ENCODE measurements around the gene NFE2L2. TPM values are rescaled to one million over a fixed set of nuclear protein-coding genes. Genes with fewer than 3 reads are reported as not detected.

The NFE2L2 gene
- total and polyA plus RNA-seq, 2 donors (not counting 3 experiments of a cell fraction or from before 2014, with no cell fraction given) = 57.1 to 66.2 TPM

DNA sequence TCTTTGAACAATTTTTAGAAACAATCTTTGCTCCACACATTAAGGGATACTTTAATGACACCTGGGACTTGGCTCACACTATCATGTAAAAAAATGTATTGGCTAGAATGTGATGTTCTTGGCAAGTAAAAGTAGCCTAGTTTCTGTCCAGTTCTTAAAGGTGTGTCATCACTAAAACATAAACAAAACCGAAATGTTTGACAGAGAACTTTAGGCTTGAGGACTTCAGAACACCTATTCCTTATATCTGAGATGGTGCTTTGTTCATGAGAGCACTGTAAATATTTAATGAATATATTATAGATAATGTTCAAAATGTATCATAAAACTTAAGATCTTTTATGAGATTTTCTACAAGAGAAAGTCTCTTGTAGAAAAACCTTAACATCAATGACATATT lies 71.7 kb downstream of the NFE2L2 start:
- dilution Hi-C loops (cut with MboI; ENCODE audit: extremely low pct_ligation_motif_present, low sequenced_read_pairs) (no loop called here), intact Hi-C loops (cut with micrococcal nuclease) (no loop called here)
- no peaks in the 10 kb centered on the region for H3K9me1 ChIP-seq (replicated peaks; ENCODE audit: control insufficient read depth, extremely low read depth, insufficient read depth, low read length)
- no peak overlapping the region for H2AFZ ChIP-seq (ENCODE audit: low read depth, low read length)
- ChIA-PET POLR2A (interaction anchor here (0.6 kb wide), 1 partner anchor 14 kb away, joined by 4 read pairs; no protein-coding TSS in a partner anchor), CTCF (no interaction called here)
- H3K4me2 ChIP-seq (ENCODE audit: insufficient read depth, low read length) = no peak overlapping the region
- TF ChIP-seq, protein P1, sequence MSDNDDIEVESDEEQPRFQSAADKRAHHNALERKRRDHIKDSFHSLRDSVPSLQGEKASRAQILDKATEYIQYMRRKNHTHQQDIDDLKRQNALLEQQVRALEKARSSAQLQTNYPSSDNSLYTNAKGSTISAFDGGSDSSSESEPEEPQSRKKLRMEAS (IDR thresholded peaks at IDR 0.05; ENCODE audit: insufficient read depth, insufficient read length) = no peak
- TF ChIP-seq EZH2 (IDR thresholded peaks at IDR 0.05; ENCODE audit: borderline replicate concordance, low read depth, low read length, severe bottlenecking) (no peak), POLR2A (IDR thresholded peaks at IDR 0.05; ENCODE audit: low read depth, low read length) (no peak), GATA2 (IDR thresholded peaks at IDR 0.05; ENCODE audit: insufficient read depth, insufficient read length, low read depth, low read length) (no peak), JUN (IDR thresholded peaks at IDR 0.05; ENCODE audit: borderline replicate concordance, insufficient read depth, insufficient read length, low read depth) (no peak), FOS (IDR thresholded peaks at IDR 0.05; ENCODE audit: borderline replicate concordance, insufficient read depth, low read length) (no peak), POLR2AphosphoS5 (IDR thresholded peaks at IDR 0.05; ENCODE audit: insufficient read depth, low read depth, low read length) (no peak), MYC (IDR thresholded peaks at IDR 0.05; ENCODE audit: low read depth, low read length) (no peak)
- TF ChIP-seq, protein P2, sequence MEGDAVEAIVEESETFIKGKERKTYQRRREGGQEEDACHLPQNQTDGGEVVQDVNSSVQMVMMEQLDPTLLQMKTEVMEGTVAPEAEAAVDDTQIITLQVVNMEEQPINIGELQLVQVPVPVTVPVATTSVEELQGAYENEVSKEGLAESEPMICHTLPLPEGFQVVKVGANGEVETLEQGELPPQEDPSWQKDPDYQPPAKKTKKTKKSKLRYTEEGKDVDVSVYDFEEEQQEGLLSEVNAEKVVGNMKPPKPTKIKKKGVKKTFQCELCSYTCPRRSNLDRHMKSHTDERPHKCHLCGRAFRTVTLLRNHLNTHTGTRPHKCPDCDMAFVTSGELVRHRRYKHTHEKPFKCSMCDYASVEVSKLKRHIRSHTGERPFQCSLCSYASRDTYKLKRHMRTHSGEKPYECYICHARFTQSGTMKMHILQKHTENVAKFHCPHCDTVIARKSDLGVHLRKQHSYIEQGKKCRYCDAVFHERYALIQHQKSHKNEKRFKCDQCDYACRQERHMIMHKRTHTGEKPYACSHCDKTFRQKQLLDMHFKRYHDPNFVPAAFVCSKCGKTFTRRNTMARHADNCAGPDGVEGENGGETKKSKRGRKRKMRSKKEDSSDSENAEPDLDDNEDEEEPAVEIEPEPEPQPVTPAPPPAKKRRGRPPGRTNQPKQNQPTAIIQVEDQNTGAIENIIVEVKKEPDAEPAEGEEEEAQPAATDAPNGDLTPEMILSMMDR (IDR thresholded peaks at IDR 0.05; ENCODE audit: extremely low read depth in 1 of 2, insufficient read depth in 1 of 2, low read depth in 1 of 2, low read length in 2 of 2) = no peak
- no TSS peak for BruUV-seq (replicated peaks)
- no peaks in the 10 kb centered on the region for H3K36me3 ChIP-seq (ENCODE audit: control insufficient read depth in 2 of 2, extremely low read depth in 1 of 2, insufficient read depth in 2 of 2, low read length in 2 of 2)
- FAIRE-seq = peak; percentile 50
- H3K79me2 ChIP-seq (ENCODE audit: control insufficient read depth, insufficient read depth, low read length) = no peaks in the 10 kb centered on the region
- H4K20me1 ChIP-seq (replicated peaks; ENCODE audit: control insufficient read depth, extremely low read depth, insufficient read depth, low read length) = no peaks in the 10 kb centered on the region
- H3K9ac ChIP-seq (replicated peaks; ENCODE audit: extremely low read depth, insufficient read depth, low read length) = no peak overlapping the region
- H3K4me1 ChIP-seq (ENCODE audit: control insufficient read depth, extremely low read depth, insufficient read depth, low read length) = no peaks in the 10 kb centered on the region
- no peaks in the 10 kb centered on the region for H3K27me3 ChIP-seq (ENCODE audit: control insufficient read depth in 2 of 2, insufficient read depth in 2 of 2, low read length in 2 of 2)
- H3K9me3 ChIP-seq (replicated peaks; ENCODE audit: control insufficient read depth, insufficient read depth, low read length) = no peaks in the 10 kb centered on the region
- no peak overlapping the region for H3K27ac ChIP-seq (ENCODE audit: insufficient read depth, low read depth, low read length)
- H3K4me3 ChIP-seq (replicated peaks in 1 of 3; ENCODE audit: insufficient read depth in 1 of 3, low read depth in 1 of 3, low read length in 3 of 3) = no peak overlapping the region
- DNase-seq (ENCODE audit: low read depth, low spot score) = no peak
